Measurements from ENCODE around the gene ASB13.

DNA sequence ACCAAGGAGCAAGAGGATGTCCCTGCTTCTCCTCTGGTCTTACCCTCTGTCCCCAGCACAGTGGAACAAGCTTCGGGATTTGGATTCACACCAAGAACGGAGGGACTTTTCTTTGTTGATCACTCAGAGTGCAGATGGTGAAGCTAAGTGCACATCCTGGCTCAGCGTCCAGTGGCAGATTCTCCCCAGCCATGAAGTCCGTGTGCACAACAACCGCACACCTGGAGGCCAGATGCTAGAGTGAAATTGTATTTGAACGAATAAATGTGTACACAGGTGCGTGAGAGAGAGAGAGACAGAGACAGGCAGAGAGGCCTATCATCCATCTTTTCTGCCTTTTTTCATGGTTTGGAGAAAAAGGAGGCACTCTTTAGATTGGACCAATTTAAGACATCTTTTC lies 31.5 kb downstream of the ASB13 start:
- TF ChIP-seq, protein P1, sequence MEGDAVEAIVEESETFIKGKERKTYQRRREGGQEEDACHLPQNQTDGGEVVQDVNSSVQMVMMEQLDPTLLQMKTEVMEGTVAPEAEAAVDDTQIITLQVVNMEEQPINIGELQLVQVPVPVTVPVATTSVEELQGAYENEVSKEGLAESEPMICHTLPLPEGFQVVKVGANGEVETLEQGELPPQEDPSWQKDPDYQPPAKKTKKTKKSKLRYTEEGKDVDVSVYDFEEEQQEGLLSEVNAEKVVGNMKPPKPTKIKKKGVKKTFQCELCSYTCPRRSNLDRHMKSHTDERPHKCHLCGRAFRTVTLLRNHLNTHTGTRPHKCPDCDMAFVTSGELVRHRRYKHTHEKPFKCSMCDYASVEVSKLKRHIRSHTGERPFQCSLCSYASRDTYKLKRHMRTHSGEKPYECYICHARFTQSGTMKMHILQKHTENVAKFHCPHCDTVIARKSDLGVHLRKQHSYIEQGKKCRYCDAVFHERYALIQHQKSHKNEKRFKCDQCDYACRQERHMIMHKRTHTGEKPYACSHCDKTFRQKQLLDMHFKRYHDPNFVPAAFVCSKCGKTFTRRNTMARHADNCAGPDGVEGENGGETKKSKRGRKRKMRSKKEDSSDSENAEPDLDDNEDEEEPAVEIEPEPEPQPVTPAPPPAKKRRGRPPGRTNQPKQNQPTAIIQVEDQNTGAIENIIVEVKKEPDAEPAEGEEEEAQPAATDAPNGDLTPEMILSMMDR (IDR thresholded peaks at IDR 0.05; ENCODE audit: poor library complexity), result no peak
- TF ChIP-seq EZH2phosphoT487 (IDR thresholded peaks at IDR 0.05; ENCODE audit: low read depth, severe bottlenecking, unreplicated experiment), result no peak
- no peak for TF ChIP-seq EZH2 (IDR thresholded peaks at IDR 0.05; ENCODE audit: borderline replicate concordance)
